ENCODE data around the gene SLC19A1.
"Not testable (repeated sequence)": the region's sequence is repeated elsewhere in the genome, so short reads cannot be mapped to it uniquely, and the experiment has no call there.

Gene SLC19A1

GRCh38 chr21:45503226-45503625 lies 39.0 kb downstream of the SLC19A1 start:
- not testable (repeated sequence) for DNase-seq

DNA sequence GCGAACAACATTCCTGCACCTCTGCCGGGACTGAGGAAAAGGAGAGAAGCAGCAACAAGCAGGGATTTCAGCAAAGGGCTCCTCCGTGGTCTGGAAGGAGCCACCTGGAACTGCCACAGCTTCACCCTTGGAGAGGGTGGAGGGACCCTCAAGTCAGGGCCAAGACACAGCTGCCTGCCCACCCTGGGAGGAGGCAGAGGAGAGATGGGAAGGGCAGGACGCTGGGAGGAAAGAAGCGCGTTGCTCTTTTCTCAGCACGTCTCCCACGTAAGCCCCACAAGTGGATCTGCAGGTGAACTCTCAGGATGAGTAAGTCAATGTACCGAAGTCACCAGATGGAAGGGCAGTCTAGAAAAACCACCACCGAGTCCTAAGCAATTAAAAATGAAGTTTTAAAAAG lies 39.6 kb downstream of the SLC19A1 start:
- DNase-seq = no peak

- DNase-seq = no peak
Measured at GRCh38 chr21:45502006-45502345, 40.3 kb downstream of the SLC19A1 start.

GRCh38 chr21:45501081-45502005 lies 40.9 kb downstream of the SLC19A1 start:
- DNase-seq = not testable (repeated sequence)

- no peak for DNase-seq
Measured at GRCh38 chr21:45499970-45500577, 42.2 kb downstream of the SLC19A1 start.

DNA sequence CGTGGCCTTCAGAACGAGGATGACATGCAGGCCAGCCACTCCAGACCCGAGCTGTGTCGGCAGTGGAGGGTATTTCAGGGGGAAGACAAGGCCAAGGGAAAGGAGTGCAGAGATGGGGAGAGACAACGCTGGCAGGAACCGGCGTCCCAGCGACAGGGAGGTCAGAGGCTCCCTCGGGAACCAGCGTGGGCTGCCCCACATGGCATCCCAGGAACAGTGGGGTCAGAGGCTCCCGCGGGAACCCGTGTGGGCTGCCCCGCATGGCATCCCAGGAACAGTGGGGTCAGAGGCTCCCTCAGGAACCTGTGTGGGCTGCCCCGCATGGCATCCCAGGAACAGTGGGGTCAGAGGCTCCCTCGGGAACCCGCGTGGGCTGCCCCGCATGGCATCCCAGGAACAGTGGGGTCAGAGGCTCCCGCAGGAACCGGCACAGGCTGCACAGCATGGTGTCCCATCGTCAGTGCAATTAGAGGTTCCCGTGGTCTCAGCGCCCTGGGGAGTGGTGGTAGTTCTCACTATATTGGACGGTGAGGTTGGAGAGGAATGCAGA lies 43.0 kb downstream of the SLC19A1 start:
- DNase-seq = no peak

DNA sequence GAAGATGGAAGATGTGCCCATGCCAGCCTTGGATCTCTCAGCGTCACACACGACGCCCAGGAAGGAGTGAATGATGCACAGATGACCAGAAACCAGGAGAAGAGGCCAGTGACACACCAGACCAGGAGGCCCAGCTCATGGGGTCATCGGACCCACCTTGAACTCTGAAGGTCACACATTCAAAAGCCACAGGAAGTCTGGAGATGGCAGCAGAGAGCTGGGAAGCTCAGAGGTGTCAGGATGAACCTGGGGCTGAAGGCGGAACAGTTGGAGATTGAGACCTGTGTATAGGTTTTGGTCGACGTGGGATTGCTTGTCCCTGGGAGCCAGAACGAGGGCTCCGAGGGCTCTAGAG lies 43.6 kb downstream of the SLC19A1 start:
- DNase-seq = no peak

DNA sequence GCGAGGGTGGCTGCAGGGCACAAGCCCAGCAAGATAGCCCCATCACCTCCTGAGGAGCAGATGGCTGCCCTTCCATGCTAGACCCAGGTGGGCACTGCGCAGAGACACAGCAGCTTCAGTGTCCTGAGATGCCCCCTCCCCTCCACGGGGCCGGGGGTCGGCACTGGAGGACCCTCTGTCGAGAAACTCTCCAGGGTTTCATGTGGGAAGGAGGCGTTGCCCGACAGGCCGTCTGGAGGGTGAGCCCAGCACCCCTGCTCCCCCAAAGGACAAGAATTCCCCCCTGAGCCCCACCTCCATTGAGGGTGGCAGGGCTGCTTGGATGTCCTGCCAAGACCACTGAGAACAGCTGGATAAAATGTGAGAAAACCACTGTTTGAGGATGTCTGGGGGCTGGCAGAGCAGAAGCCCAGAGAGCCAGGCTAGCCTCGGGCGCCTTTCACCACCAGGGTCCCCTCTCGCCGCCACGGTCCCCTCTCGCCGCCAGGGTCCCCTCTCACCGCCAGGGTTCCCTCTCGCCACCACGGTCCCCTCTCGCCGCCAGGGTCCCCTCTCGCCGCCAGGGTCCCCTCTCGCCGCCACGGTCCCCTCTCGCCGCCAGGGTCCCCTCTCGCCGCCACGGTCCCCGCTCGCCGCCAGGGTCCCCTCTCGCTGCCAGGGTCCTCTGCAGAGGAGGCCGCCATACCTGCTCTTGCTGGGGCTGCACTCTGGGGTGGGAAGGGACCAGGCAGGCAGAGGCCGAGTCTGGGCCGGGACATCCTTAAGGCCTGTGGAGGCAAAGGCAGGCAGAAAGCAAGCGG lies 44.2 kb downstream of the SLC19A1 start:
- no peak for DNase-seq

- no peak for DNase-seq
Measured at GRCh38 chr21:45496968-45497845, 45.0 kb downstream of the SLC19A1 start.

DNA sequence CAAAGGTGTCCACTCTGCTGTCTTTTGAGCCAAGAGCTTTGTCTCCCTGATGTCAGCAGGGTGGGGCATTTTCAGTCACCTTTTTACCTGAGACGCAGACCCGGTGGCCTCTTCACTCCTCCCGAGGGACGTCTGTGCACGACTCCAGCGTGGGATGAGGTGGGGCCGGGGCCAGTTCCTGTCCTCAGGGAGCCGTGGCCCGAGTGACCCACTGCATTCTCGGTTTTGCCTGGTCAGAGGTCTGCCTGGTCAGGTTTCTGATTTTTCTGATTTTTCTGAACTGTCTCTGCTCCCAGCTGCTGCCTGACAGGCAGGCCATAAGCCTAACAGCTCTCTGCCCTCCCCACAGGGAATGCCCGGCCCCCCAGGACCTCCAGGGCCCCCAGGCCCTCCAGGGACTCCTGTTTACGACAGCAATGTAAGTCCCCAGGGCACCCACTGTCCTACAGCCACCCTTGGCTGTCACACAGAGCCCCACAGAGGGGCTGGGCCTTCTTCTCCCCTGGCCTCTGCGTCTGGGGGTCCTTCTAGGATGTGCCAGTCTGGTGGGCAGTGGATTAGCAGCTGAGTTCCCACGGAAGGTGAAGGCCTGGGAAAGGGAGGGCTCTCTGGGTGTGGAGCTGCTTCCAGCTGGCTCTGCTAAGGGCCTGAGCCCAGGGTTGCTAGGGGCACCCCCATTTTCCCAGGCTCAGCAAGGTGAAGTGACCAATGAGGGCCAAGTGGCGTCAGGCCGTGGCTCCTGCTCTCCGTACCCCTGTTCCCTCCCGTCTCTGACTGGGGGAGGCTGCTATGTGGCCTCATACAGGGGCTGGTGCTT lies 45.9 kb downstream of the SLC19A1 start:
- DNase-seq = no peak

DNA sequence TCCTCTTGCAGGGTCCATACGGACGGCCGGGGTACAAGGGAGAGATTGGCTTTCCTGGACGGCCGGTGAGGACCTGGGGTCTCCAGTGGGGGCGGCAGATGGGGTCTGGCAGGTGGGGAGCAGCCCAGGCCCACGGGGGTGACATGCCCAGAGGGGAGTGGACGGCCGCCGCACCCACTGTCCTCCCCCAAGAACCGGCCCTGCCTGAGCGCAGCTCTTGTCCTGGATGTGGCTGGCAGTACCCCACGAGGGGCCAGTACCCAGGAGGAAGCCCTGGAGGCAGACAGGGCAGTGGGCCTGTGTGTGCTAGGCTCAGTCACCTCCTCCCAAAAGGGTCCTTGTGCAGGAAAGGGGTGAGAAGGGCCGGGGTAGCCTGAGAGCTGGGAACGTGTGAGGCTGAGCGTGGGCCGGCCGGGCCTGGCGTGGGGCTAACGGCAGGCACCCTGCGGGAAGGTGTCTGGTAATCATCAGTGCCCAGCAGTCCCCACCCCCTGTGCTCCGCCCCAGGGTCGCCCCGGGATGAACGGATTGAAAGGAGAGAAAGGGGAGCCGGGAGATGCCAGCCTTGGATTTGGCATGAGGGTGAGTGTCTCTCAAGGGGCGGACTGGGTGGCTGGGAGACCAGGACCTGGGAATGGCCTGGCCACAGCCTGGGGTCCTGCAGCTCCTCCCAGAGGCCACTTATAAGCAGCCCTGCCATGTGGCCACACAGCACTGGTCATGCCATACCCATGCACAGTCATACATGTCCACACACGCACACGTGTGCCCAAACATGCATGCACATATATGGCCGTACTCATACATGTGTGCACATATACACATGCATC lies 47.2 kb downstream of the SLC19A1 start:
- no peak for DNase-seq

GRCh38 chr21:45494135-45494850 lies 47.9 kb downstream of the SLC19A1 start:
- DNase-seq = no peak

DNA sequence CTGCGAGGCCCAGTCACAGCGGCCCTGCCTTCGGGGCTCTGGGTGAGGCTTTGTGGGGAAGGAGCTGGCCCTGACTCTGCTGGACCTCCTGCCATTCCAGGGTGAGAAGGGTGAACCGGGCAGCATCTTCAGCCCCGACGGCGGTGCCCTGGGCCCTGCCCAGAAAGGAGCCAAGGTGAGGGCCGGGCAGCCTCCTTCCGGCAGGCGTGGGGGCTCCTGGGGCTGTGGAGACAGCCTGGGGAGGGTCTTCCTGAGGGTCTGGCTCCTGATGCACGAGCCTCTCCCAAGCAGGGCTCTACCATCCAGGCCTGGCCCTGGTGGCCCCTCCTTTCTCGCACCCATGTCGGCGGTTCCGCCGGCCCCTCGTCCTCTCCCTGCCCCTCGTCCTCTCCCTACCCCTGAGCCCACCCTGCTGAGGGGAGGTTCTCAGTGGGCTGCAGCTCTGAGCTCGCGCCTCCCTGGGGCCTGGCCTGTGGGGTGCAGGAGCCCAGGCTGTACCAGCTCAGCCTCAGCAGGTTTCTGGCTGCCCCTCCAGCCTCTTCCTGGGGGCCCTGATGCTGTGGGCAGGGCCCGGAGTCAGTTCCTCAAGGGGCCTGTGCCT lies 48.7 kb downstream of the SLC19A1 start:
- DNase-seq = no peak

- no peak for DNase-seq
Measured at GRCh38 chr21:45492765-45493164, 49.5 kb downstream of the SLC19A1 start.

GRCh38 chr21:45491623-45492022 lies 50.6 kb downstream of the SLC19A1 start:
- no peak for DNase-seq

DNA sequence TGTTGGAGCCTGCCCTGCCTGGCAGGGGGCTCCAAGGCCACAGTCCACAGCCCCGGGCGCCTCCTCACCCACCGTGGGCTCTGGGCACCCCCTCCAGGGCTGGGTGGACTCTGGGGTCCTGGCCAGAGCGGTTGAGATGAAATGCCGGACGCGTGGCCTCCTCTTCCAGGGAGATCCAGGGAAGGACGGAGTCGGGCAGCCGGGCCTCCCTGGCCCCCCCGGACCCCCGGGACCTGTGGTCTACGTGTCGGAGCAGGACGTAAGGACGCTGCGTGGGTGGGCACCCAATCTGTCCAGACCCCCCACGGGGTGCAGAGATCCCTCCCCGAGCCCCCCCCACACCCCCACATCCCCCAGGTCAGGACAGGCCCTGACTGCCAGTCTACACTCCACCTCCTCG lies 51.2 kb downstream of the SLC19A1 start:
- DNase-seq = no peak

DNA sequence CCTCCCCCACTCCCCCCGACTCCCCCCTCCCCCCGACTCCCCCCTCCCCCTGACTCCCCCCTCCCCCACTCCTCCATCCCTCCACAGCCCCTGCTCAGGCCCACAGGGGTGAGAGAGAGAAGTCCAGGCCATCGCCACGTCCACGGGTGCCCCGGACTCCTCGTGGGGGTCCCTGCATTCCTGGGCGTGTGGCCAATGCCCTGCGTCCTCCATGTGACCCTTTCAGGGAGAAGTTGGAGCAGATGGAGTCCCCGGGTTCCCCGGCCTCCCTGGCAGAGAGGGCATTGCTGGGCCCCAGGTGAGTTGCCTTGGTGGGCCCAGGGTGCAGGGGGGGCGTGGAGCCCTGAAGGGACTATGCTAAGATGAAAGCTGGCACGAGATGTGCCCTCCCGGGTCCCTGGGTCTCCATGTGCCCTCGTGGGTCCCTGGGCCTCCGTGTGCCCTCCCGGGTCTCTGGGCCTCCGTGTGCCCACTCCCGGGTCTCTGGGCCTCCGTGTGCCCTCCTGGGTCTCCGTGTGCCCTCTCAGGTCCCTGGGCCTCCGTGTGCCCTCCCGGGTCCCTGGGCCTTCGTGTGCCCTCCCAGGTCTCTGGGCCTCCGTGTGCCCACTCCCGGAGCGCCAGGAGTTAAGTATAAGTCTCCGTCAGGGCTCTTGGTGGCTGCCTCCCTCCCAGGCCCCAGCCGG lies 52.0 kb downstream of the SLC19A1 start:
- no peak for DNase-seq

GRCh38 chr21:45489722-45489982 lies 52.6 kb downstream of the SLC19A1 start:
- DNase-seq = no peak
